Small intestine (tissue), 7 donors: ENCODE data around the gene PRKAR1B. TPM values are rescaled to one million over a fixed set of nuclear protein-coding genes. Genes with fewer than 3 reads are reported as not detected.

Source experiments
- DNase-seq, 2 donors: peaks; one replicate each; pipeline versions ENCODE4 v3.0.0 to v3.0.0-alpha.2; 2013
- FAIRE-seq: peaks from 2 replicates; lab custom pipeline; 2012; peaks lifted over from hg19 to GRCh38; lab: Jason Lieb, UNC
- H3K27ac ChIP-seq, 3 donors: one replicate each; pipeline ENCODE4 v1.5.1; 2013; ENCODE audit warnings: low read length in 2 of 3, mild to moderate bottlenecking in 2 of 3, control low read depth in 1 of 3, inconsistent platforms in 1 of 3, low read depth in 1 of 3, moderate library complexity in 1 of 3
- H3K27me3 ChIP-seq, 3 donors: one replicate each; pipeline ENCODE4 v1.6.1; 2013; ENCODE audit warnings: low read length in 3 of 3, inconsistent platforms in 1 of 3; ENCODE audit not compliant: control insufficient read depth in 3 of 3, insufficient read depth in 3 of 3
- H3K36me3 ChIP-seq, 3 donors: one replicate each; pipeline ENCODE4 v1.6.1; 2013; ENCODE audit warnings: low read length in 3 of 3, inconsistent platforms in 1 of 3, low read depth in 1 of 3, mild to moderate bottlenecking in 1 of 3, moderate library complexity in 1 of 3; ENCODE audit not compliant: control insufficient read depth in 3 of 3, insufficient read depth in 2 of 3
- H3K4me1 ChIP-seq, 3 donors: one replicate each; pipeline ENCODE4 v1.6.1; 2013; ENCODE audit warnings: low read length in 2 of 3, inconsistent platforms in 1 of 3, low read depth in 1 of 3, mild to moderate bottlenecking in 1 of 3, moderate library complexity in 1 of 3; ENCODE audit not compliant: control insufficient read depth in 3 of 3, insufficient read depth in 2 of 3
- H3K4me3 ChIP-seq, 3 donors: one replicate each; pipeline ENCODE4 v1.5.1; 2013; ENCODE audit warnings: low read length in 3 of 3, control low read depth in 1 of 3, inconsistent platforms in 1 of 3, low read depth in 1 of 3, mild to moderate bottlenecking in 1 of 3, moderate library complexity in 1 of 3
- H3K9me3 ChIP-seq, 2 donors: one replicate each; pipeline ENCODE4 v1.6.1; 2013; ENCODE audit warnings: low read depth in 1 of 2, low read length in 1 of 2; ENCODE audit not compliant: control insufficient read depth in 2 of 2, insufficient read depth in 1 of 2
- WGBS, 3 donors: extraction: QIAGEN DNeasy Blood & Tissue Kit; methylation state at CpG; one replicate each; pipeline ENCODE4 v1.1.7; 2013; 5-methylcytosine and 5-hydroxymethylcytosine counted together
- polyA plus RNA-seq, 4 donors: library from polyadenylated mRNA; stranded (reverse) in 3 of 4; unstranded in 1 of 4; fragments of 200-250 nt in 3 of 4; fragments of 120-200 nt in 1 of 4; gene quantifications; one replicate each; pipeline versions ENCODE4 v1.2.1 to v1.2.3, GENCODE V29; 2013
- donor health status: healthy with polysubstance abuse.
- donor health status: control.
- donor health status: control.
- donor health status: Bipolar disorder and iron deficiency.
- donor health status: healthy.

The PRKAR1B gene
- polyA plus RNA-seq, 4 donors = 9.5 to 32.3 (median 18.6) TPM

- H3K4me1 ChIP-seq = no peaks in the 10 kb centered on the region
- no peak overlapping the region for H3K27ac ChIP-seq
- DNase-seq (no peak), FAIRE-seq (no peak)
- no peaks in the 10 kb centered on the region for H3K27me3 ChIP-seq
- H3K36me3 ChIP-seq = peaks cover 0 to 38% (median 1%) of the 10 kb centered on the region in 3 donors
- H3K4me3 ChIP-seq = no peak overlapping the region
- H3K9me3 ChIP-seq = peaks cover 0 to 8% of the 10 kb centered on the region in 2 donors
- 89 to 93% (median 89%) methylated on average over 17 of the region's 17 CpGs for WGBS, 3 donors
Observed at GRCh38 chr7:707296-708000, 19.6 kb downstream of the PRKAR1B start.

GRCh38 chr7:706721-707120 lies 20.4 kb downstream of the PRKAR1B start:
- peaks cover 0 to 8% of the 10 kb centered on the region in 2 donors for H3K9me3 ChIP-seq
- no peak for DNase-seq
- no peak overlapping the region for H3K4me3 ChIP-seq
- 72 to 75% (median 73%) methylated on average over 7 of the region's 7 CpGs for WGBS, 3 donors
- FAIRE-seq = no peak
- no peak overlapping the region for H3K27ac ChIP-seq
- H3K36me3 ChIP-seq = peaks cover 0 to 38% (median 1%) of the 10 kb centered on the region in 3 donors
- H3K4me1 ChIP-seq = no peaks in the 10 kb centered on the region
- H3K27me3 ChIP-seq = no peaks in the 10 kb centered on the region

- 94 to 98% (median 95%) methylated on average over 3 of the region's 3 CpGs for WGBS, 3 donors
- Histone ChIP-seq H3K4me3 (no peak overlapping the region), H3K36me3 (peaks cover 0 to 36% (median 1%) of the 10 kb centered on the region in 3 donors), H3K4me1 (peaks cover 0 to 4% (median 0%) of the 10 kb centered on the region in 3 donors), H3K9me3 (peaks cover 0 to 8% of the 10 kb centered on the region in 2 donors), H3K27ac (no peak overlapping the region), H3K27me3 (no peaks in the 10 kb centered on the region)
- DNase-seq (no peak), FAIRE-seq (no peak)
Observed at GRCh38 chr7:703049-703448, 24.0 kb downstream of the PRKAR1B start.

- H3K27ac ChIP-seq = no peak overlapping the region
- 98% methylated on average over 4 of the region's 4 CpGs for WGBS, 3 donors
- no peaks in the 10 kb centered on the region for H3K27me3 ChIP-seq
- no peak overlapping the region for H3K4me3 ChIP-seq
- peaks cover 0 to 41% (median 1%) of the 10 kb centered on the region in 3 donors for H3K36me3 ChIP-seq
- FAIRE-seq = no peak
- H3K9me3 ChIP-seq = peaks cover 0 to 8% of the 10 kb centered on the region in 2 donors
- DNase-seq = no peak
- H3K4me1 ChIP-seq = peaks cover 0 to 7% (median 0%) of the 10 kb centered on the region in 3 donors
Observed at GRCh38 chr7:701086-701671, 25.9 kb downstream of the PRKAR1B start.

- H3K36me3 ChIP-seq = peaks cover 0 to 49% (median 1%) of the 10 kb centered on the region in 3 donors
- peaks cover 0 to 8% of the 10 kb centered on the region in 2 donors for H3K9me3 ChIP-seq
- DNase-seq (no peak), FAIRE-seq (no peak)
- H3K27me3 ChIP-seq = no peaks in the 10 kb centered on the region
- no peak overlapping the region for H3K4me3 ChIP-seq
- no peak overlapping the region for H3K27ac ChIP-seq
- H3K4me1 ChIP-seq = peaks cover 0 to 7% (median 0%) of the 10 kb centered on the region in 3 donors
- 75 to 91% (median 86%) methylated on average over 17 of the region's 17 CpGs for WGBS, 3 donors
Observed at GRCh38 chr7:699476-700170, 27.5 kb downstream of the PRKAR1B start.

- DNase-seq = peak in 1 of 2 donors; percentile 21
- FAIRE-seq = no peak
Observed at GRCh38 chr7:698515-699475, 28.3 kb downstream of the PRKAR1B start.

GRCh38 chr7:696812-697551 lies 30.1 kb downstream of the PRKAR1B start:
- peaks cover 0 to 59% (median 0%) of the 10 kb centered on the region in 3 donors for H3K36me3 ChIP-seq
- WGBS, 3 donors = 75 to 93% (median 84%) methylated on average over 29 of the region's 29 CpGs
- peaks cover 0 to 7% (median 0%) of the 10 kb centered on the region in 3 donors for H3K4me1 ChIP-seq
- no peaks in the 10 kb centered on the region for H3K27me3 ChIP-seq
- peak overlapping the region in 2 of 3 donors; percentile 32 to 33 for H3K27ac ChIP-seq
- no peak for FAIRE-seq
- H3K9me3 ChIP-seq = peaks cover 0 to 7% of the 10 kb centered on the region in 2 donors
- DNase-seq = no peak
- no peak overlapping the region for H3K4me3 ChIP-seq

More at GRCh38 chr7:698515-699475, 28.3 kb downstream of the PRKAR1B start:
- Histone ChIP-seq H3K27me3 (no peaks in the 10 kb centered on the region), H3K9me3 (peaks cover 0 to 6% of the 10 kb centered on the region in 2 donors), H3K4me3 (no peak overlapping the region), H3K27ac (no peak overlapping the region), H3K4me1 (peaks cover 0 to 7% (median 0%) of the 10 kb centered on the region in 3 donors), H3K36me3 (peaks cover 0 to 50% (median 0%) of the 10 kb centered on the region in 3 donors)
- WGBS, 3 donors = 70 to 75% (median 74%) methylated on average over 23 of the region's 23 CpGs
